Tibial nerve (tissue), 3 donors: Measurements from ENCODE around the gene TBC1D1.

Experiments used
- POLR2A ChIP-seq, 2 donors: fragments of 450-650 bp; IDR thresholded peaks; one replicate each; pipeline ENCODE4 v1.6.1; 2017; ENCODE audit warnings: antibody characterized with exemption in 2 of 2, mild to moderate bottlenecking in 2 of 2, moderate library complexity in 2 of 2
- TF ChIP-seq, protein P1 (sequence below), 5 experiments: fragments of 200-600 bp in 3 of 5; fragments of 450-650 bp in 2 of 5; sonication (generic) in 3 of 5; IDR thresholded peaks; one replicate each; pipeline ENCODE4 v1.5.1; 2016 to 2019; ENCODE audit warnings: antibody characterized with exemption in 5 of 5, mild to moderate bottlenecking in 3 of 5, moderate library complexity in 2 of 5

GRCh38 chr4:37884855-37885487 lies 5.9 kb upstream of the TBC1D1 start:
- TF ChIP-seq, protein P1, sequence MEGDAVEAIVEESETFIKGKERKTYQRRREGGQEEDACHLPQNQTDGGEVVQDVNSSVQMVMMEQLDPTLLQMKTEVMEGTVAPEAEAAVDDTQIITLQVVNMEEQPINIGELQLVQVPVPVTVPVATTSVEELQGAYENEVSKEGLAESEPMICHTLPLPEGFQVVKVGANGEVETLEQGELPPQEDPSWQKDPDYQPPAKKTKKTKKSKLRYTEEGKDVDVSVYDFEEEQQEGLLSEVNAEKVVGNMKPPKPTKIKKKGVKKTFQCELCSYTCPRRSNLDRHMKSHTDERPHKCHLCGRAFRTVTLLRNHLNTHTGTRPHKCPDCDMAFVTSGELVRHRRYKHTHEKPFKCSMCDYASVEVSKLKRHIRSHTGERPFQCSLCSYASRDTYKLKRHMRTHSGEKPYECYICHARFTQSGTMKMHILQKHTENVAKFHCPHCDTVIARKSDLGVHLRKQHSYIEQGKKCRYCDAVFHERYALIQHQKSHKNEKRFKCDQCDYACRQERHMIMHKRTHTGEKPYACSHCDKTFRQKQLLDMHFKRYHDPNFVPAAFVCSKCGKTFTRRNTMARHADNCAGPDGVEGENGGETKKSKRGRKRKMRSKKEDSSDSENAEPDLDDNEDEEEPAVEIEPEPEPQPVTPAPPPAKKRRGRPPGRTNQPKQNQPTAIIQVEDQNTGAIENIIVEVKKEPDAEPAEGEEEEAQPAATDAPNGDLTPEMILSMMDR (IDR thresholded peaks at IDR 0.05), result no peak
- no peak for TF ChIP-seq POLR2A (IDR thresholded peaks at IDR 0.05)
